GM04503 (cell line): ENCODE measurements around the gene CXorf66.
"Not testable (repeated sequence)": the region's sequence is repeated elsewhere in the genome, so short reads cannot be mapped to it uniquely, and the experiment has no call there.

Source experiments
- DNase-seq: peaks from one replicate; pipeline ENCODE4 v3.0.0-alpha.2; 2012; ENCODE audit warnings: low read depth

The CXorf66 gene

DNA sequence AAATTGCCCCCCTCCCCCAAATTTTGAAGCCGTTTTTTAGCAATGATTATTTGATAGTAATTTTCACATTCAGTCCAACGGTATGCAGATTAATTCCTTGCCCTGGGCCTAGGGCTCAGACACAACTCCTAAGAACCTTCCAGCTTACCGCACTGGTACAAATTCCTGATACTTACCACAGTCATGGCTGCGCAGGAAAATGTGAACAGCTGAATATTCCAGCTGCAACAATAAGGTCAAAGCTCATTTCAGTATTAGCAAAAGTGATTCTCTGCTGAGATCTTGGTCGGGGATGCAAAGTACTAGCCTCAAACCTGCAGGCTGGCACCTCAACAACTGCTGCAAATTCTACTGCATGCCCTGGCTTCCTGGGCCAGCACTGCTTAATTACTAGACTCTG is 35.4 kb downstream of the CXorf66 start:
- no peak for DNase-seq

GRCh38 chrX:139924696-139925095 is 40.6 kb downstream of the CXorf66 start:
- DNase-seq = no peak

- DNase-seq = no peak
These were observed 41.1 kb downstream of the CXorf66 start for GRCh38 chrX:139924069-139924695.

- DNase-seq = not testable (repeated sequence)
These were observed 44.2 kb downstream of the CXorf66 start for GRCh38 chrX:139921142-139921541.

DNA sequence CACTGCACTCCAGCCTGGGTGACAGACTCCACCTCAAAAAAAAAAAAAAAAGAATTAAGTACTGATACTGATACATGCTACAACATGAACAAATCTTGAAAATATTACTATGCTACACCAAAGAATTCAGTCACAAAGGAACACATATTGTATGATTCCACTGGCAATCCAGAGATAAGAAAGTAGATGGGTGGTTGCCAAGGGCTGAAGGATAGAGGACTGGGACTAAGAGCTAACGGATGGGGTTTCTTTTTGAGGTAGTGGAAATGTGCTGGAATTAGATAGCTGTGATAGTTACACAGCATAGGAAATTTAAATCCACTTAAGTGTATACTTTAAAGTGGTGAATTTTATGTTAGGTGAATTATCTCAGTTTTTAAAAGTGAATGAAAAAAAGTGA is 45.0 kb downstream of the CXorf66 start:
- DNase-seq = no peak

DNA sequence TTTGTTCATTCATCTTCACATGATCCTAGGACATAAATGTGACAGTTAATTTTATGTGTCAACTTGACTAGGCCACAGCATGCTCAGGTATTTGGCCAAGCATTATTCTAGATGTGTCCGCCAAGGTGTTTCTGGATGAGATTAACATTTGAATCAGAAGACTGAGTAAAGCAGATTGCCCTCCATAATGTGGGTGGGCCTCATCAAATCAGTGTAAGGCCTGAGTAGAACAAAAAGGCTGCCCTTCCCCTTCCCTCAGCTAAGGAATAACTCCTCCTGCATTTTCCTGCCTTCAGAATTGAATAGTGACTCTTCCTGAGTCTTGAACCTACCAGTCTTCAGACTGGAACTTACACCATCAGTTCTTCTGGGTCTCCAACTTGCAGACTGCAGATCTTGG is 50.9 kb downstream of the CXorf66 start:
- no peak for DNase-seq

DNA sequence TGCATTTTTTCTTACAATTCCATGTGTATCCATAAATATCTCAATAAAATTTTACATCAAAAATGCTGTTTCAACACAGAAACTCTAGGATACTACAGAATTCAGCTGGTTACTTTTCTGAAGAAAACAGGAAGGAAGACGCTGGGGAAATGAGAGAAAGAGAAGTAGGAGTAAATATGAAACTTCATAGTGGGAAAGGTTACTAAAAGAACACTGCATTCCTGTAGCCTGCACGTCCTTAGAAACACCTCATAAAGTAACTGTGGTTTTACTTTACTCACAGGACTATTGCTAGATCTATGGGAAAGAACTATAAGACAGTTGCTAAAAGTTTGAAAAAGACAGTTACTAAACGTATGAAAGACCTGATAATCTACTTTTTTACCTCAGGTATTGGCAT is 55.6 kb downstream of the CXorf66 start:
- no peak for DNase-seq

- DNase-seq = no peak
These were observed 58.2 kb downstream of the CXorf66 start for GRCh38 chrX:139907078-139907477.

GRCh38 chrX:139905743-139906142 is 59.6 kb downstream of the CXorf66 start:
- no peak for DNase-seq
